ENCODE measurements around the gene PRPF4. TPM values are rescaled to one million over a fixed set of nuclear protein-coding genes. Genes with fewer than 3 reads are reported as not detected.

Gene PRPF4
- polyA plus RNA-seq, 2 of the 4 experiments (the other 2 are of a cell fraction) = 53.4 to 61.5 TPM

GRCh38 chr9:113281356-113281755 is 5.9 kb downstream of the PRPF4 start:
- Histone ChIP-seq H3K27ac (no peak overlapping the region), H3K4me2 (no peak overlapping the region), H3K4me1 (peaks cover 20% of the 10 kb centered on the region; the same call in 2 of the 3 replicates), H3K4me3 (no peak overlapping the region), H3K9me3 (no peaks in the 10 kb centered on the region)
- 96% methylated on average over 4 of the region's 4 CpGs for WGBS (ENCODE audit: missing lambda C conversion rate)
- ATAC-seq (no peak), DNase-seq (ENCODE audit: low read depth in 1 of 2, low spot score in 1 of 2) (no peak), FAIRE-seq (no peak)
- ChIA-PET POLR2A (no interaction called here), CTCF (interaction anchor here (0.8 to 1.0 kb wide), 2 partner anchors 27 to 29 kb away, joined by 3 to 4 read pairs; no protein-coding TSS in a partner anchor)
- no peak for TF ChIP-seq NPAS2 (CRISPR knock-in tag; IDR thresholded peaks at IDR 0.05; ENCODE audit: borderline replicate concordance)
- TF ChIP-seq POLR2A (IDR thresholded peaks at IDR 0.05; ENCODE audit: low read length) = no peak
- TF ChIP-seq HEYL (CRISPR knock-in tag; IDR thresholded peaks at IDR 0.05) = no peak
- TF ChIP-seq USF2 (IDR thresholded peaks at IDR 0.05) = no peak

- no peaks in the 10 kb centered on the region for H3K9me3 ChIP-seq
- ChIA-PET POLR2A (no interaction called here), CTCF (no interaction called here)
- 98% methylated on average over 2 of the region's 2 CpGs for WGBS (ENCODE audit: missing lambda C conversion rate)
- no peak overlapping the region for H3K4me3 ChIP-seq
- H3K4me2 ChIP-seq = no peak overlapping the region
- H3K27ac ChIP-seq = no peak overlapping the region
- no peaks in the 10 kb centered on the region for H3K4me1 ChIP-seq
- ATAC-seq (no peak), FAIRE-seq (no peak), DNase-seq (ENCODE audit: low read depth in 1 of 2, low spot score in 1 of 2) (no peak)
- no peak for TF ChIP-seq TFCP2L1 (CRISPR knock-in tag; IDR thresholded peaks at IDR 0.05)
- no peak for TF ChIP-seq HOXB13 (CRISPR knock-in tag; IDR thresholded peaks at IDR 0.05; ENCODE audit: low read depth)
- no peak for TF ChIP-seq KDM1A (IDR thresholded peaks at IDR 0.05; ENCODE audit: low read depth)
- no peak for TF ChIP-seq EHMT2 (IDR thresholded peaks at IDR 0.05; ENCODE audit: low read depth)
- no peak for TF ChIP-seq RAD21 (conservative IDR thresholded peaks at IDR 0.05 in 1 of 2, IDR thresholded peaks at IDR 0.05 in 1 of 2)
- no peak for TF ChIP-seq USF2 (IDR thresholded peaks at IDR 0.05)
- TF ChIP-seq ZSCAN20 (CRISPR knock-in tag; IDR thresholded peaks at IDR 0.05) = no peak
- TF ChIP-seq JUNB (IDR thresholded peaks at IDR 0.05) = no peak
- no peak for TF ChIP-seq FOSL2 (IDR thresholded peaks at IDR 0.05)
- no peak for TF ChIP-seq FOSL2 (CRISPR knock-in tag; IDR thresholded peaks at IDR 0.05)
- no peak for TF ChIP-seq ZC3H11A (IDR thresholded peaks at IDR 0.05)
- TF ChIP-seq POLR2AphosphoS2 (conservative IDR thresholded peaks at IDR 0.05; ENCODE audit: low read length) = no peak
- no peak for TF ChIP-seq NPAS2 (CRISPR knock-in tag; IDR thresholded peaks at IDR 0.05; ENCODE audit: borderline replicate concordance)
- TF ChIP-seq CHD4 (IDR thresholded peaks at IDR 0.05; ENCODE audit: borderline replicate concordance) = no peak
- TF ChIP-seq REST (IDR thresholded peaks at IDR 0.05) = no peak
- TF ChIP-seq RFX5 (IDR thresholded peaks at IDR 0.05) = no peak
- TF ChIP-seq ZFP36 (IDR thresholded peaks at IDR 0.05; ENCODE audit: borderline replicate concordance, partially characterized antibody) = no peak
Measured at GRCh38 chr9:113289091-113289490, 13.6 kb downstream of the PRPF4 start.
